ENCODE results near the gene MYOF. TPM values are rescaled to one million over a fixed set of nuclear protein-coding genes. Genes with fewer than 3 reads are reported as not detected.

The MYOF gene
- total RNA-seq, 1 donor from 2014 or later, result 68.2 TPM

- Histone ChIP-seq H3K36me3 (peaks cover 23 to 28% of the 10 kb centered on the region in 2 donors), H3K4me1 (peaks cover 6 to 36% of the 10 kb centered on the region in 2 donors), H3K4me3 (no peak overlapping the region), H3K27ac (peak overlapping the region; percentile 21 to 96), H3K27me3 (no peaks in the 10 kb centered on the region), H3K9me3 (no peaks in the 10 kb centered on the region)
- TF ChIP-seq CTCF (IDR thresholded peaks at IDR 0.05), result no peak
- no peak for DNase-seq (ENCODE audit: low spot score in 2 of 2)
- intact Hi-C loops (cut with DNase I), result no loop called here
These were observed 25.7 kb downstream of the MYOF start for GRCh38 chr10:93456480-93456879.

GRCh38 chr10:93454736-93455135 is 27.4 kb downstream of the MYOF start:
- Histone ChIP-seq H3K27ac (peak overlapping the region; percentile 40 to 64), H3K4me1 (peaks cover 6 to 24% of the 10 kb centered on the region in 2 donors), H3K27me3 (no peaks in the 10 kb centered on the region), H3K36me3 (peaks cover 37 to 42% of the 10 kb centered on the region in 2 donors), H3K9me3 (no peaks in the 10 kb centered on the region), H3K4me3 (no peak overlapping the region)
- DNase-seq (ENCODE audit: low spot score in 2 of 2), result no peak
- TF ChIP-seq CTCF (IDR thresholded peaks at IDR 0.05), result no peak
- intact Hi-C loops (cut with DNase I), result no loop called here

- no peaks in the 10 kb centered on the region for H3K9me3 ChIP-seq
- H3K27me3 ChIP-seq, result no peaks in the 10 kb centered on the region
- no peak overlapping the region for H3K4me3 ChIP-seq
- no peak for TF ChIP-seq CTCF (IDR thresholded peaks at IDR 0.05)
- peaks cover 42 to 48% of the 10 kb centered on the region in 2 donors for H3K36me3 ChIP-seq
- no peak for DNase-seq (ENCODE audit: low spot score in 2 of 2)
- intact Hi-C loops (cut with DNase I), result no loop called here
- H3K27ac ChIP-seq, result peak overlapping the region in 1 of 2 donors; percentile 64
- H3K4me1 ChIP-seq, result peaks cover 6 to 18% of the 10 kb centered on the region in 2 donors
These were observed 28.0 kb downstream of the MYOF start for GRCh38 chr10:93454146-93454545.

GRCh38 chr10:93452143-93452542 is 30.0 kb downstream of the MYOF start:
- H3K36me3 ChIP-seq, result peaks cover 42 to 50% of the 10 kb centered on the region in 2 donors
- no peak for DNase-seq (ENCODE audit: low spot score in 2 of 2)
- TF ChIP-seq CTCF (IDR thresholded peaks at IDR 0.05), result no peak

GRCh38 chr10:93451244-93451947 is 30.7 kb downstream of the MYOF start:
- no peak for DNase-seq (ENCODE audit: low spot score in 2 of 2)
- Histone ChIP-seq H3K27ac (no peak overlapping the region), H3K27me3 (no peaks in the 10 kb centered on the region), H3K9me3 (no peaks in the 10 kb centered on the region), H3K36me3 (peaks cover 40 to 45% of the 10 kb centered on the region in 2 donors), H3K4me3 (no peak overlapping the region), H3K4me1 (no peaks in the 10 kb centered on the region)
- TF ChIP-seq CTCF (IDR thresholded peaks at IDR 0.05), result no peak
- intact Hi-C loops (cut with DNase I), result no loop called here

More at GRCh38 chr10:93452143-93452542, 30.0 kb downstream of the MYOF start:
- intact Hi-C loops (cut with DNase I), result no loop called here
- no peak overlapping the region for H3K27ac ChIP-seq
- no peaks in the 10 kb centered on the region for H3K27me3 ChIP-seq
- H3K4me1 ChIP-seq, result peaks cover 0 to 2% of the 10 kb centered on the region in 2 donors
- H3K4me3 ChIP-seq, result no peak overlapping the region
- H3K9me3 ChIP-seq, result no peaks in the 10 kb centered on the region
